Measurements from ENCODE around the gene PODN.

The PODN gene

GRCh38 chr1:53031732-53032131 lies 30.3 kb upstream of the PODN start:
- Histone ChIP-seq H3K9ac (ENCODE audit: low read depth, low read length) (no peak overlapping the region), H3K9me3 (ENCODE audit: insufficient read depth, low read depth, low read length) (no peaks in the 10 kb centered on the region; the same call in 1 of the 2 replicates), H3K27me3 (ENCODE audit: insufficient read depth, low read length) (no peaks in the 10 kb centered on the region), H3K27ac (ENCODE audit: low read length) (no peak overlapping the region), H3K4me3 (ENCODE audit: low read length) (no peak overlapping the region), H3K4me1 (ENCODE audit: insufficient read depth, low read length) (no peaks in the 10 kb centered on the region), H3K36me3 (ENCODE audit: insufficient read depth, low read depth, low read length) (no peaks in the 10 kb centered on the region)

DNA sequence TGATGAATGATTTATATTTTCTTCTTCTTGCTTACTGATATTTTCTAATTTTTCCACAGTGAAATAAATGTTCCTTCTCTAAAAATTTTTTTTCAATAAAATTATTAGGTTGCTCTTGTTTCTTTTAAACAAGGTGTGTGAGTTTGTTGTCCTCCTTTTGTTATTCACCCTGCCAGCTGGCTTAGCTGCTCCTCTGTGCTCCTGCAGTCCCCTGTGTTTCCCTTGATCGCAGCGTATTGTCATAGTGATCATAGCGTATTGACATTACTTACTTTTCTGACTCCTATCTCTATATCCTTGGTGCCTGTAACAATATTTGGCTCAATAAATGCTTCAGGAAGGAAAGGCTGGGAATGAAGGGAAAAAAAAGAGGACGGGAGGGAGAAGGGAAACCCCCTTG lies 24.9 kb upstream of the PODN start:
- Histone ChIP-seq H3K9ac (ENCODE audit: low read depth, low read length) (no peak overlapping the region), H3K4me1 (ENCODE audit: insufficient read depth, low read length) (no peaks in the 10 kb centered on the region), H3K36me3 (ENCODE audit: insufficient read depth, low read depth, low read length) (no peaks in the 10 kb centered on the region), H3K27me3 (ENCODE audit: insufficient read depth, low read length) (no peaks in the 10 kb centered on the region), H3K27ac (ENCODE audit: low read length) (no peak overlapping the region), H3K4me3 (ENCODE audit: low read length) (no peak overlapping the region), H3K9me3 (ENCODE audit: insufficient read depth, low read depth, low read length) (no peaks in the 10 kb centered on the region; the same call in 1 of the 2 replicates)

- H3K27ac ChIP-seq (ENCODE audit: low read length) = no peak overlapping the region
- no peaks in the 10 kb centered on the region for H3K36me3 ChIP-seq (ENCODE audit: insufficient read depth, low read depth, low read length)
- H3K9ac ChIP-seq (ENCODE audit: low read depth, low read length) = no peak overlapping the region
- H3K27me3 ChIP-seq (ENCODE audit: insufficient read depth, low read length) = no peaks in the 10 kb centered on the region
- H3K9me3 ChIP-seq (ENCODE audit: insufficient read depth, low read depth, low read length) = no peaks in the 10 kb centered on the region; the same call in 1 of the 2 replicates
- peaks cover 4% of the 10 kb centered on the region; the same call in 1 of the 2 replicates for H3K4me1 ChIP-seq (ENCODE audit: insufficient read depth, low read length)
- H3K4me3 ChIP-seq (ENCODE audit: low read length) = no peak overlapping the region
Measured at GRCh38 chr1:53038566-53038965, 23.4 kb upstream of the PODN start.

GRCh38 chr1:53043271-53043670 lies 18.7 kb upstream of the PODN start:
- no peaks in the 10 kb centered on the region for H3K27me3 ChIP-seq (ENCODE audit: insufficient read depth, low read length)
- H3K36me3 ChIP-seq (ENCODE audit: insufficient read depth, low read depth, low read length) = no peaks in the 10 kb centered on the region
- H3K9ac ChIP-seq (ENCODE audit: low read depth, low read length) = no peak overlapping the region
- no peaks in the 10 kb centered on the region for H3K9me3 ChIP-seq (ENCODE audit: insufficient read depth, low read depth, low read length)
- H3K4me1 ChIP-seq (ENCODE audit: insufficient read depth, low read length) = peaks cover 4% of the 10 kb centered on the region
- no peak overlapping the region for H3K4me3 ChIP-seq (ENCODE audit: low read length)
- H3K27ac ChIP-seq (ENCODE audit: low read length) = no peak overlapping the region

- Histone ChIP-seq H3K27ac (ENCODE audit: low read length) (no peak overlapping the region), H3K9ac (ENCODE audit: low read depth, low read length) (no peak overlapping the region), H3K4me1 (ENCODE audit: insufficient read depth, low read length) (peaks cover 20% of the 10 kb centered on the region), H3K4me3 (ENCODE audit: low read length) (no peak overlapping the region), H3K36me3 (ENCODE audit: insufficient read depth, low read depth, low read length) (no peaks in the 10 kb centered on the region), H3K9me3 (ENCODE audit: insufficient read depth, low read depth, low read length) (no peaks in the 10 kb centered on the region), H3K27me3 (ENCODE audit: insufficient read depth, low read length) (no peaks in the 10 kb centered on the region)
Measured at GRCh38 chr1:53044926-53045325, 17.1 kb upstream of the PODN start.

- Histone ChIP-seq H3K27ac (ENCODE audit: low read length) (no peak overlapping the region), H3K27me3 (ENCODE audit: insufficient read depth, low read length) (no peaks in the 10 kb centered on the region), H3K9me3 (ENCODE audit: insufficient read depth, low read depth, low read length) (no peaks in the 10 kb centered on the region), H3K4me1 (ENCODE audit: insufficient read depth, low read length) (peaks cover 29% of the 10 kb centered on the region), H3K9ac (ENCODE audit: low read depth, low read length) (no peak overlapping the region), H3K36me3 (ENCODE audit: insufficient read depth, low read depth, low read length) (no peaks in the 10 kb centered on the region), H3K4me3 (ENCODE audit: low read length) (no peak overlapping the region)
Measured at GRCh38 chr1:53046930-53047329, 15.1 kb upstream of the PODN start.

DNA sequence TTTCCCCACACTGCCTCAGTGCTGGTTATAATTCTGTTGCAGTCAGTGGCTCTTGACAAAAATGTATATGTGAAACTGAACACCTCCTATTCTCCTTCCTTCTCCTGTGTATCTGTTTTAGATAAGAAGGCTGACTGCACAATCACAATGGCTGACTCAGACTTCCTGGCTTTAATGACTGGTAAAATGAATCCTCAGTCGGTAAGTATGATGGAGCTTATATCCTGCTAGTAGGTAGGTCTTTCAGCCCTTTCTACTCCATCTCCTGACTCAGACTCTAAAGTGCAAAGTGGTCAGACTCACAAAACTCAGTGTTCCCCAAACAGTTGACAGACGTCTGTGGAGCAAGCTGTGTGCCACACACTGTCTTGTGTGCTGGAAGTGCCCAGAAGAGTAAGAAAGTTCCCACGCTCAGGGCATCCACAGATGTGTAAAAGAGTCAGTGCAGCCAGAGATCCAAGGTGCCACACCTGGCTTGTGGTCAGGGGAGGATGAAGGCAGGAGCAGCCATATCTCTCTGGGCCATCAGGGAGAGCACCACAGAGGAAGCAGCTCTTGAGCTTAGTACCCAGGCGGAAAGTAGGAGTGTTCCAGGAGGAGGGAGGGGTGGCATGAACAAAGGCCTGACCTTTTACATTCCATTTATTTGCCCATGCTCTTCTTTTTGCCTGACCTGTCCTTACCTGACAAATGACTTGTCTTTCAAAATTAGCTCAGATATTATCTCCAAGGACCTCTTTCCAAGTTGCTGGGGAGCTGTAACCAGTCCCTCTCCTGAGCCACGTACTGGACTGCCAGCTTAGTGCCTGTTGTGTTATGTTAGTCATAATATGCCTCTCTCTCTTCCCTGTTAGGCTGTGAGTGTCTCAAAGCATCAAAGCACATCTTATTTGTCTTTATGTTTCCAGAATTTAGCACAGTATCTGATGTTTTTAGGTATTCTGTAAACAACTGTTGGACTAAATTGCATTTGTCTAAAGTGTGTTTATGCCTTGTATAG lies 14.0 kb upstream of the PODN start:
- no peak overlapping the region; the same call in 1 of the 2 replicates for H3K9ac ChIP-seq (ENCODE audit: low read depth, low read length)
- H3K36me3 ChIP-seq (ENCODE audit: insufficient read depth, low read depth, low read length) = no peaks in the 10 kb centered on the region
- no peak overlapping the region for H3K4me3 ChIP-seq (ENCODE audit: low read length)
- no peak overlapping the region for H3K27ac ChIP-seq (ENCODE audit: low read length)
- H3K27me3 ChIP-seq (ENCODE audit: insufficient read depth, low read length) = no peaks in the 10 kb centered on the region
- H3K4me1 ChIP-seq (ENCODE audit: insufficient read depth, low read length) = peaks cover 29% of the 10 kb centered on the region
- no peaks in the 10 kb centered on the region for H3K9me3 ChIP-seq (ENCODE audit: insufficient read depth, low read depth, low read length)

DNA sequence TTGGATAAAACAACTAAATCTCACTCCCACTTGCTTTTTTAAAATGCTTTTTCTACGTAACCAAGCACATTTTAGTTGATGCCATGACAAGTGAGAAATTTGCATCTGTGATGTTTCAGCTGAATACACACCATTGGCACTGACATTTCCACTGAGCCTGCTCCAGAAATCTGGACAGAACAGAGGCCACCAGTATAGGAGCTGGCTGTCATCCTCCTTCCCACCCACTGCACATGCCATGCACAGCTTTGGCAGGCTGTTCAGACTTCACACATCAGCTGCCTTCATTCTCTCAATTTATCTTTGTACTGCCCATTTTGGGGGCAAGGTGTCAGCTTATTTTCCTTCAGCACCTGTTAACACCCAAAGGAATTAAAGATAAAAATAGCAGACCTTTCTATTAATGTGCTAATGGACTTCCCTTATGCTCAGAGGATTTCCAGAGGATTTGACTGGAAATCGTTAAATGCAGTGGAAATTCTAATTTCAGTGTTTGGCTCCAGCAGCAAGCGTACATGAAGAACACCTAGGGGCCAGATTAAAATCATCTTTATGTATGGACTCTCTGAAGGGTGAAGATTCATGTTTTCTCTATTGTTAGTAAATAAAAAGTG lies 12.9 kb upstream of the PODN start:
- Histone ChIP-seq H3K27ac (ENCODE audit: low read length) (no peak overlapping the region), H3K9me3 (ENCODE audit: insufficient read depth, low read depth, low read length) (no peaks in the 10 kb centered on the region), H3K4me1 (ENCODE audit: insufficient read depth, low read length) (peaks cover 25% of the 10 kb centered on the region), H3K36me3 (ENCODE audit: insufficient read depth, low read depth, low read length) (no peaks in the 10 kb centered on the region), H3K27me3 (ENCODE audit: insufficient read depth, low read length) (no peaks in the 10 kb centered on the region), H3K9ac (ENCODE audit: low read depth, low read length) (no peak overlapping the region), H3K4me3 (ENCODE audit: low read length) (no peak overlapping the region)

DNA sequence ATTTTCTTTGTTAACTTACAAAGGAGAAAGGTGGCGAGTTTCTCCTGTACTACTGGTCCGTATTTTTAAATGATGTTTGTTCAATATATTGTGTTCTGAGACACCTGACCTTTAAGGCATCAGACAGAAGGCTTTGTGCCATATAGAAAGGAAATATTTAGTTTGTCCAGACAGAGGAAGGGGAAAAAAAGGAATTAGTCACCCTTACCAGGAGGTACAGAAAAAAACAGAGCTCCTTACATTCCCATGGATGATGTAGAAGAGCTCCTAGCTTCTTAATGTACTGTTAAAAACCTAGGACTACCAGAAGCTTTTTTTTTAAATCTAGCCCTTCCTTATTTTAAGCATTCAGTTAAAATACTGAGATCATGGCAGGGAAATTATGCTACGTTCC lies 12.4 kb upstream of the PODN start:
- H3K27me3 ChIP-seq (ENCODE audit: insufficient read depth, low read length) = no peaks in the 10 kb centered on the region
- no peaks in the 10 kb centered on the region for H3K9me3 ChIP-seq (ENCODE audit: insufficient read depth, low read depth, low read length)
- H3K9ac ChIP-seq (ENCODE audit: low read depth, low read length) = no peak overlapping the region
- no peak overlapping the region for H3K27ac ChIP-seq (ENCODE audit: low read length)
- no peak overlapping the region for H3K4me3 ChIP-seq (ENCODE audit: low read length)
- no peaks in the 10 kb centered on the region for H3K36me3 ChIP-seq (ENCODE audit: insufficient read depth, low read depth, low read length)
- H3K4me1 ChIP-seq (ENCODE audit: insufficient read depth, low read length) = peaks cover 25% of the 10 kb centered on the region

DNA sequence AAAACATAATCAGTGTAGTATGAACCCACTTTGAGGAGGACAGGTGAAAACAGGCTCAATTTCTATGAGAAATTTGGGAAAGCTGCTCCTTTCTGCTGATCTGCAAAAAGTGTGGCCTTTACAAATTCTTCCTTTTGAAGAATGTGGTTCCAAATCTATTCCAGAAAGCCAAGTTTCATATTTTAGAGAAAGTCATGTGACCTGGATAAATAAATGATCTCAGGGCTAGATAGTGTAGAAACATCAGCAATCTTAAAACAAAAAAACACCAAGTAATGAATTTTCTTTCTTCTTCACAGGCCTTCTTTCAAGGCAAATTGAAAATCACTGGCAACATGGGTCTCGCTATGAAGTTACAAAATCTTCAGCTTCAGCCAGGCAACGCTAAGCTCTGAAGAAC lies 11.7 kb upstream of the PODN start:
- Histone ChIP-seq H3K36me3 (ENCODE audit: insufficient read depth, low read depth, low read length) (no peaks in the 10 kb centered on the region), H3K27ac (ENCODE audit: low read length) (no peak overlapping the region), H3K9me3 (ENCODE audit: insufficient read depth, low read depth, low read length) (no peaks in the 10 kb centered on the region), H3K9ac (ENCODE audit: low read depth, low read length) (no peak overlapping the region), H3K27me3 (ENCODE audit: insufficient read depth, low read length) (no peaks in the 10 kb centered on the region), H3K4me1 (ENCODE audit: insufficient read depth, low read length) (peaks cover 25% of the 10 kb centered on the region), H3K4me3 (ENCODE audit: low read length) (no peak overlapping the region)

GRCh38 chr1:53051676-53052075 lies 10.3 kb upstream of the PODN start:
- H3K9ac ChIP-seq (ENCODE audit: low read depth, low read length) = no peak overlapping the region
- H3K4me1 ChIP-seq (ENCODE audit: insufficient read depth, low read length) = peaks cover 25% of the 10 kb centered on the region
- H3K9me3 ChIP-seq (ENCODE audit: insufficient read depth, low read depth, low read length) = no peaks in the 10 kb centered on the region
- H3K36me3 ChIP-seq (ENCODE audit: insufficient read depth, low read depth, low read length) = no peaks in the 10 kb centered on the region
- no peak overlapping the region for H3K4me3 ChIP-seq (ENCODE audit: low read length)
- H3K27ac ChIP-seq (ENCODE audit: low read length) = no peak overlapping the region
- no peaks in the 10 kb centered on the region for H3K27me3 ChIP-seq (ENCODE audit: insufficient read depth, low read length)

DNA sequence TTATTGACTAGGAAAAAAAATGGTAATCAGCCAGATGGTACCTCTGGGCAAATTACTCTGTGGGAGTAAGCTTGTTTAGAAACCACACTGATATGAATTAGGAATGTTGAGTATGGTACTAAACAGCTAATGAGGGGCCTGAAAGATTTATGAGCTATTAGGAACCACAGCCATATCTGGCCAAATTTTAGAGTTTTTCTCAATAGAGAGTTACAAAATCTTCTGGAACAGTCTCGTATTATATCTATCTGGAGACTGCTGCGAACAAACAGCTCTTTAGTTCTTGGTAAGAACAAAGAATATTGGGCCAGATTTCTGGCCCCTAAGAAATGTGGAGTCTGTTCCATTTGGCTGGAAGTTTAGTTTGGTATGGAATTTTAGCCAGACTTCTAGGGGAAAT lies 4.9 kb upstream of the PODN start:
- H3K4me1 ChIP-seq (ENCODE audit: insufficient read depth, low read length) = no peaks in the 10 kb centered on the region; the same call in 1 of the 2 replicates
- peaks cover 48% of the 10 kb centered on the region for H3K27me3 ChIP-seq (ENCODE audit: insufficient read depth, low read length)
- no peak overlapping the region for H3K4me3 ChIP-seq (ENCODE audit: low read length)
- H3K27ac ChIP-seq (ENCODE audit: low read length) = no peak overlapping the region
- H3K9ac ChIP-seq (ENCODE audit: low read depth, low read length) = no peak overlapping the region
- no peaks in the 10 kb centered on the region for H3K36me3 ChIP-seq (ENCODE audit: insufficient read depth, low read depth, low read length)
- no peaks in the 10 kb centered on the region for H3K9me3 ChIP-seq (ENCODE audit: insufficient read depth, low read depth, low read length)
